DOHH2 (cell line): Measurements from ENCODE around the gene LRRN2.

Experiments
- H3F3A ChIP-seq: fragments of 200-600 bp; sonication (generic), shearing (Covaris generic); 2 replicates; pipeline ENCODE4 v1.6.0; 2016; ENCODE audit warnings: antibody characterized with exemption, mild to moderate bottlenecking; ENCODE audit not compliant: control insufficient read depth, insufficient read depth
- H3K27ac ChIP-seq: fragments of 200-600 bp; sonication (generic); 2 replicates; pipeline ENCODE4 v1.5.1; 2014; ENCODE audit warnings: low read depth, mild to moderate bottlenecking, low read length, moderate library complexity
- H3K27me3 ChIP-seq: fragments of 200-600 bp; sonication (generic); 2 replicates; pipeline ENCODE4 v1.6.1; 2014; ENCODE audit warnings: mild to moderate bottlenecking, low read length, mixed read lengths; ENCODE audit not compliant: control insufficient read depth
- H3K36me3 ChIP-seq: fragments of 200-600 bp; sonication (generic); 2 replicates; pipeline ENCODE4 v1.6.1; 2014; ENCODE audit warnings: mild to moderate bottlenecking, low read length, moderate library complexity, mixed read lengths; ENCODE audit not compliant: control insufficient read depth
- H3K4me1 ChIP-seq: fragments of 200-600 bp; sonication (generic); 2 replicates; pipeline ENCODE4 v1.6.1; 2014; ENCODE audit warnings: mild to moderate bottlenecking, low read length, mixed read lengths; ENCODE audit not compliant: control insufficient read depth
- H3K4me2 ChIP-seq: fragments of 200-600 bp; sonication (generic); 2 replicates; pipeline ENCODE4 v1.6.0; 2014; ENCODE audit warnings: mild to moderate bottlenecking, low read length, moderate library complexity
- H3K4me3 ChIP-seq: fragments of 200-600 bp; sonication (generic); 2 replicates; pipeline ENCODE4 v1.5.1; 2014; ENCODE audit warnings: mild to moderate bottlenecking, low read length, mixed read lengths
- H3K79me2 ChIP-seq: fragments of 200-600 bp; sonication (generic); 2 replicates; pipeline ENCODE4 v1.6.1; 2014; ENCODE audit warnings: mild to moderate bottlenecking, low read length, mixed read lengths; ENCODE audit not compliant: control insufficient read depth
- H3K9me2 ChIP-seq: fragments of 200-600 bp; sonication (generic); replicated peaks from 2 replicates; pipeline ENCODE4 v1.6.1; 2014; ENCODE audit warnings: mild to moderate bottlenecking, low read length, mixed read lengths; ENCODE audit not compliant: control insufficient read depth
- H3K9me3 ChIP-seq: fragments of 200-600 bp; sonication (generic); 2 replicates; pipeline ENCODE4 v1.6.1; 2014; ENCODE audit warnings: antibody characterized with exemption, low read length, mixed read lengths; ENCODE audit not compliant: control insufficient read depth, insufficient read depth
- H4K20me1 ChIP-seq: fragments of 200-600 bp; sonication (generic); 2 replicates; pipeline ENCODE4 v1.6.0; 2014; ENCODE audit warnings: low read depth, mild to moderate bottlenecking, antibody characterized with exemption, low read length, moderate library complexity; ENCODE audit not compliant: control insufficient read depth, insufficient read depth
- EZH2phosphoT487 ChIP-seq: fragments of 200-600 bp; sonication (generic); IDR thresholded peaks from 2 replicates; pipeline ENCODE4 v1.6.1; 2017; ENCODE audit warnings: borderline replicate concordance, mild to moderate bottlenecking, antibody characterized with exemption, low read length, moderate library complexity, mixed read lengths
- TF ChIP-seq, protein P1 (sequence below): fragments of 200-600 bp; sonication (generic); IDR thresholded peaks from one replicate; pipeline ENCODE4 v1.5.1; 2014; ENCODE audit warnings: antibody characterized with exemption, mild to moderate bottlenecking, low read depth, low read length; ENCODE audit not compliant: poor library complexity, severe bottlenecking

Gene LRRN2

DNA sequence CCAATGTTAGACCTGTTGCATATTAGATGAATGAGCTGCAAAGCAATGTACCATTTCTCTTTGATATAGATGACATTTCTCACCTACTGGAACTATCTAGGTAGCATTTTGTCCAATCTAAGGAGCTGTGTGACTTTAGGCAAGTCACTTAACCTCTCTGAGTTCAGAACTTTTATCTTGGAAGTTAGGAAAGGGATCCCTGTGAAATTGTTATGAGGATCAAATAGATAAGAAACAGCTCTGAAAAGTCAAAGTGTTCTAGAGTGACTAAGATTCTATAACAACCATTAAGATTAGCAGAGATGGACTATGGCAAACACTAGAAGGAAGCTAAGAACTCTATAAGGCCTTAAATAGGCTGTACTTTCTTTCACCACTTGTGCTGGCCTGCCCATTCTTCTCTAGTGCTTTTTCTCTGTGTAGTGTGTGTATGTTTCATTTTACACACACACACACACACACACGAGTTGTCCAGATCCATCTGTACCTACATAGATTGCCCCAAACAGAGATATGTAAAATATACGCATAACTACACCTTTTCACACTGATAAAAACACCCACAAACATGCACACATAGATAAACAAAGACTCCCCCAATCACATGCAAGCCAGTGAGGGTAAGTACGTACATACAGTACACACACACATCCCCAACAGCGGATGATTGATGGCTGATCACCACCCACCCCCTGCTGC, 19.4 kb upstream of the LRRN2 start:
- Histone ChIP-seq H3K27ac (peak overlapping the region; percentile 22; the same call in 1 of the 2 replicates), H3K36me3 (peaks cover 5% of the 10 kb centered on the region), H3K4me3 (no peak overlapping the region), H4K20me1 (no peaks in the 10 kb centered on the region), H3K4me1 (peaks cover 51% of the 10 kb centered on the region), H3K9me3 (no peaks in the 10 kb centered on the region), H3K27me3 (no peaks in the 10 kb centered on the region), H3K4me2 (peak overlapping the region; percentile 53), H3F3A (peaks cover 9% of the 10 kb centered on the region), H3K9me2 (no peaks in the 10 kb centered on the region), H3K79me2 (peaks cover 28% of the 10 kb centered on the region)
- TF ChIP-seq, protein P1, sequence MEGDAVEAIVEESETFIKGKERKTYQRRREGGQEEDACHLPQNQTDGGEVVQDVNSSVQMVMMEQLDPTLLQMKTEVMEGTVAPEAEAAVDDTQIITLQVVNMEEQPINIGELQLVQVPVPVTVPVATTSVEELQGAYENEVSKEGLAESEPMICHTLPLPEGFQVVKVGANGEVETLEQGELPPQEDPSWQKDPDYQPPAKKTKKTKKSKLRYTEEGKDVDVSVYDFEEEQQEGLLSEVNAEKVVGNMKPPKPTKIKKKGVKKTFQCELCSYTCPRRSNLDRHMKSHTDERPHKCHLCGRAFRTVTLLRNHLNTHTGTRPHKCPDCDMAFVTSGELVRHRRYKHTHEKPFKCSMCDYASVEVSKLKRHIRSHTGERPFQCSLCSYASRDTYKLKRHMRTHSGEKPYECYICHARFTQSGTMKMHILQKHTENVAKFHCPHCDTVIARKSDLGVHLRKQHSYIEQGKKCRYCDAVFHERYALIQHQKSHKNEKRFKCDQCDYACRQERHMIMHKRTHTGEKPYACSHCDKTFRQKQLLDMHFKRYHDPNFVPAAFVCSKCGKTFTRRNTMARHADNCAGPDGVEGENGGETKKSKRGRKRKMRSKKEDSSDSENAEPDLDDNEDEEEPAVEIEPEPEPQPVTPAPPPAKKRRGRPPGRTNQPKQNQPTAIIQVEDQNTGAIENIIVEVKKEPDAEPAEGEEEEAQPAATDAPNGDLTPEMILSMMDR, result no peak
- no peak for TF ChIP-seq EZH2phosphoT487

DNA sequence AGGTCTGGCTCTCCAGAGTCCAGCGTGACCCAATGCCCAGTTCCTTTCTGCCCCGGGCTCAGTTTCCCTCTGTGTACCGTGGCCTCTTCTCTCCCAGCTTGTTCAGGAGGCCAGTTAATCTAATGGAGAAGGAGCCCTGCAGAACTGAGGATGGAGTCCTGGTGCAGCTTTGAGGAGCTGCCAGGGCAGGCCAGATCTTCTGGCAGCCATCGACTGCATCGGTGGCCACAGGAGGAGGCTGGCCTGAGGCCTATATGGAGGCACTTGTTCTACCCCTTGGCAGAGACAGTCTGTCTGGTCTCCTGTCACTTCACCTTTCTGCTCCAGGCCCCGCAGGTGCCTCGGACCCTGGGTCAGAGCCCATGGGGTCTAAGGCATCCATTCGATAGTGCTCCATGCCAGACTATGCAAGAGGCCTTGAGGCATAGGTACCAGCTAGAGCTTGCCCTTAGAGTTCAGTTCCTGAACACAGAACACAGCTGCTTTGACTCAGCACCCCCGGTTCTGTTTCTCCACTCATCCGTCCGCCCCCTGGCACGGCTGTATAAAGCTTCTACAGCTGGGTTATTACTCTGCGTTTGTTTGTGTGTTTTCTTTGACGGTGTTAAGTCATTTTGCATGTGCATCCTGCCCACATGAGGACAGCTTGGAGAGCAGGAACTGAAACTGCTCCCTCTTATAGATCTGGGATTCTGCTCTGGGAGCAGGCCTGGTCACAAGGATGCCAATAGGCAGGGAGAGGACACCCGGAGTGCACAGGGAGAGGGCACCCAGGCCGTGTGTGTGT, 18.5 kb upstream of the LRRN2 start:
- H3K27me3 ChIP-seq, result no peaks in the 10 kb centered on the region
- H3K4me2 ChIP-seq, result peak overlapping the region; percentile 53
- peaks cover 4% of the 10 kb centered on the region for H3K36me3 ChIP-seq
- H3K4me3 ChIP-seq, result peak overlapping the region; percentile 23
- no peaks in the 10 kb centered on the region for H3K9me2 ChIP-seq
- peaks cover 9% of the 10 kb centered on the region for H3F3A ChIP-seq
- no peaks in the 10 kb centered on the region for H3K9me3 ChIP-seq
- H4K20me1 ChIP-seq, result no peaks in the 10 kb centered on the region
- TF ChIP-seq, protein P1, result no peak
- no peak for TF ChIP-seq EZH2phosphoT487
- H3K4me1 ChIP-seq, result peaks cover 49% of the 10 kb centered on the region
- H3K27ac ChIP-seq, result peak overlapping the region; percentile 22; the same call in 1 of the 2 replicates
- peaks cover 25% of the 10 kb centered on the region for H3K79me2 ChIP-seq

DNA sequence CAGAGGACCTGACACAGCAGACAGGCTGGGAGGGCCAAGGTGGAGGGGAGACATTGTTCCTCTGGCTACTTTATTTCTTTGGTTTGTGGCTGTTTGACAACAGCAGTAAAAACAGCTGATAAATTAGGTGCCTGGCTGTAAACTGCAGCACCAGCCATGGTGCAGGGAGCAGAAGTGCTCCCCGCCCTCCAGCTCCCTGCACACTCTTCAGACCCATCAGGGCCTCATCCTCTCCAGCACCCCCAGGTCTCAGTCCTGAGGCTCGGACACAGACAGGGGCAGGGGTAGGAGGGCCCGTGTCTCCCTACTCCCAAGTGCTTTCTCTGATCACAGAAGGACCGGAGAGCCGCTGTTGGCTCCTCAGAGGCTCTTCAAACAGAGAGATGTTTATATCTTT, 17.7 kb upstream of the LRRN2 start:
- Histone ChIP-seq H3K79me2 (peaks cover 22% of the 10 kb centered on the region), H3K27ac (no peak overlapping the region)
- no peak for TF ChIP-seq EZH2phosphoT487
- TF ChIP-seq, protein P1, result no peak

More for the DNA sequence above, 17.7 kb upstream of the LRRN2 start:
- H3K36me3 ChIP-seq, result no peaks in the 10 kb centered on the region
- no peak overlapping the region for H3K4me3 ChIP-seq
- H3K27me3 ChIP-seq, result no peaks in the 10 kb centered on the region
- peaks cover 49% of the 10 kb centered on the region for H3K4me1 ChIP-seq
- no peak overlapping the region for H3K4me2 ChIP-seq
- H3F3A ChIP-seq, result peaks cover 9% of the 10 kb centered on the region
- no peaks in the 10 kb centered on the region for H4K20me1 ChIP-seq
- no peaks in the 10 kb centered on the region for H3K9me2 ChIP-seq
- no peaks in the 10 kb centered on the region for H3K9me3 ChIP-seq
